Gastrocnemius medialis (tissue), 4 donors: ENCODE results near the gene CHKB. TPM values are rescaled to one million over a fixed set of nuclear protein-coding genes. Genes with fewer than 3 reads are reported as not detected.

Experiments
- ATAC-seq, 2 donors: fragments of 150-250 bp; one replicate each; pipeline ENCODE4 v1.9.1; 2016
- DNase-seq, 2 donors: peaks; one replicate each; pipeline ENCODE4 v3.0.0-alpha.2; 2019
- H3K27ac ChIP-seq, 4 donors: fragments of 200-600 bp; sonication (generic); 1 replicate in 1 of 4; 2 replicates in 3 of 4; pipeline ENCODE4 v1.5.1; 2016 to 2018; ENCODE audit warnings: mild to moderate bottlenecking in 2 of 4, moderate library complexity in 1 of 4
- H3K27me3 ChIP-seq, 3 donors: fragments of 200-600 bp; sonication (generic) in 2 of 3; 1 replicate in 1 of 3; 2 replicates in 2 of 3; pipeline versions ENCODE4 v1.5.1 to v1.6.0; 2016 to 2019; ENCODE audit warnings: mild to moderate bottlenecking in 1 of 3, moderate library complexity in 1 of 3
- H3K36me3 ChIP-seq, 2 donors: fragments of 200-600 bp; sonication (generic) in 1 of 2; one replicate each; pipeline ENCODE4 v1.5.1; 2017 to 2018
- H3K4me1 ChIP-seq, 2 donors: fragments of 200-600 bp; sonication (generic) in 1 of 2; one replicate each; pipeline ENCODE4 v1.5.1; 2016 to 2017; ENCODE audit warnings: mild to moderate bottlenecking in 2 of 2
- H3K4me3 ChIP-seq, 4 donors: fragments of 200-600 bp; sonication (generic) in 3 of 4; 1 replicate in 1 of 4; 2 replicates in 3 of 4; pipeline ENCODE4 v1.5.1; 2016 to 2019; ENCODE audit warnings: mild to moderate bottlenecking in 2 of 4
- H3K9me3 ChIP-seq, 3 donors: fragments of 200-600 bp; sonication (generic) in 2 of 3; 1 replicate in 1 of 3; 2 replicates in 2 of 3; pipeline ENCODE4 v1.5.1; 2016 to 2019
- CTCF ChIP-seq, 5 experiments: fragments of 450-650 bp in 3 of 5; fragments of 200-600 bp in 2 of 5; sonication (generic) in 2 of 5; IDR thresholded peaks in 4 of 5; conservative IDR thresholded peaks in 1 of 5; 1 replicate in 4 of 5; 2 replicates in 1 of 5; pipeline ENCODE4 v1.5.1; 2016 to 2019; ENCODE audit warnings: antibody characterized with exemption in 5 of 5, mild to moderate bottlenecking in 3 of 5, moderate library complexity in 3 of 5
- POLR2A ChIP-seq, 2 donors: fragments of 450-650 bp; IDR thresholded peaks; one replicate each; pipeline ENCODE4 v1.6.1; 2017; ENCODE audit warnings: antibody characterized with exemption in 2 of 2, mild to moderate bottlenecking in 2 of 2, moderate library complexity in 2 of 2
- in situ Hi-C, 4 donors: fragments of 200-750 bp; cut with MboI; loops; one replicate each; pipeline versions ENCODE4 v1.15.0 to v1.8.0; 2017; ENCODE audit warnings: low sequenced_read_pairs in 4 of 4
- intact Hi-C: fragments of 100-400 bp; cut with DNase I; formaldehyde crosslinking; loops from one replicate; pipeline ENCODE4 v1.15.1; 2023; ENCODE audit warnings: low total_unique reads
- total RNA-seq, 4 donors: library from RNA; depleted of rRNA; stranded (reverse); fragments of >200 nt; gene quantifications; one replicate each; pipeline versions ENCODE4 v1.1.0 to v1.2.3, GENCODE V29; 2016

CHKB gene
- total RNA-seq, 4 donors from 2014 or later: 10.8 to 39.7 (median 24.4) TPM

- no peak overlapping the region for H3K4me3 ChIP-seq
- H3K27me3 ChIP-seq: peaks cover 28 to 60% (median 45%) of the 10 kb centered on the region in 3 donors
- H3K36me3 ChIP-seq: no peaks in the 10 kb centered on the region
- H3K27ac ChIP-seq: no peak overlapping the region
- H3K9me3 ChIP-seq: no peaks in the 10 kb centered on the region
- intact Hi-C loops (no loop called here), in situ Hi-C loops (no loop called here)
- no peak for TF ChIP-seq CTCF (IDR thresholded peaks at IDR 0.05 in 4 of 5, conservative IDR thresholded peaks at IDR 0.05 in 1 of 5)
- TF ChIP-seq POLR2A (IDR thresholded peaks at IDR 0.05): no peak
- no peak for ATAC-seq
- no peaks in the 10 kb centered on the region for H3K4me1 ChIP-seq
- no peak for DNase-seq
Measured at GRCh38 chr22:50602338-50602700, 19.7 kb upstream of the CHKB start.

- TF ChIP-seq POLR2A (IDR thresholded peaks at IDR 0.05): no peak
- TF ChIP-seq CTCF (IDR thresholded peaks at IDR 0.05 in 4 of 5, conservative IDR thresholded peaks at IDR 0.05 in 1 of 5): no peak
- in situ Hi-C loops (no loop called here), intact Hi-C loops (no loop called here)
- H3K27me3 ChIP-seq: peaks cover 25 to 60% (median 45%) of the 10 kb centered on the region in 3 donors
- ATAC-seq: no peak
- H3K27ac ChIP-seq: no peak overlapping the region
- H3K4me3 ChIP-seq: no peak overlapping the region
- H3K36me3 ChIP-seq: no peaks in the 10 kb centered on the region
- no peaks in the 10 kb centered on the region for H3K4me1 ChIP-seq
- DNase-seq: no peak
- H3K9me3 ChIP-seq: no peaks in the 10 kb centered on the region
Measured at GRCh38 chr22:50601669-50602337, 19.2 kb upstream of the CHKB start.

- no peak for ATAC-seq
- in situ Hi-C loops (no loop called here), intact Hi-C loops (no loop called here)
- H3K9me3 ChIP-seq: no peaks in the 10 kb centered on the region
- peak overlapping the region in 3 of 4 donors; percentile 28 to 35 (median 30) for H3K4me3 ChIP-seq
- no peaks in the 10 kb centered on the region for H3K4me1 ChIP-seq
- H3K27me3 ChIP-seq: peaks cover 25 to 60% (median 45%) of the 10 kb centered on the region in 3 donors
- H3K27ac ChIP-seq: no peak overlapping the region
- DNase-seq: no peak
- H3K36me3 ChIP-seq: no peaks in the 10 kb centered on the region
- TF ChIP-seq CTCF (IDR thresholded peaks at IDR 0.05 in 4 of 5, conservative IDR thresholded peaks at IDR 0.05 in 1 of 5) (no peak), POLR2A (IDR thresholded peaks at IDR 0.05) (no peak)
Measured at GRCh38 chr22:50600967-50601668, 18.5 kb upstream of the CHKB start.

GRCh38 chr22:50600538-50600937 lies 17.9 kb upstream of the CHKB start, which contains the start of gene MAPK8IP2:
MAPK8IP2 (plus strand) TSS chr22:50600793; CDS start chr22:50600819, 26 bp downstream.
- DNase-seq (no peak), ATAC-seq (no peak)
- in situ Hi-C loops (no loop called here), intact Hi-C loops (no loop called here)
- H3K36me3 ChIP-seq: no peaks in the 10 kb centered on the region
- peak within 1 kb of the TSS in 3 of 4 donors; percentile 28 to 35 (median 30) for H3K4me3 ChIP-seq
- TF ChIP-seq POLR2A (IDR thresholded peaks at IDR 0.05) (no peak), CTCF (IDR thresholded peaks at IDR 0.05 in 4 of 5, conservative IDR thresholded peaks at IDR 0.05 in 1 of 5) (no peak)
- H3K27ac ChIP-seq: no peak within 1 kb of the TSS
- H3K9me3 ChIP-seq: no peaks in the 10 kb centered on the region
- H3K27me3 ChIP-seq: peaks cover 25 to 55% (median 45%) of the 10 kb centered on the region in 3 donors
- H3K4me1 ChIP-seq: no peaks in the 10 kb centered on the region
